A172 (cell line): Measurements from ENCODE around the gene NAXE. TPM values are rescaled to one million over a fixed set of nuclear protein-coding genes. Genes with fewer than 3 reads are reported as not detected.

ENCODE experiments used
- total RNA-seq: library from RNA; depleted of rRNA; stranded (reverse); fragments of >200 nt; shearing (Covaris generic); gene quantifications from 2 replicates; pipeline ENCODE4 v1.2.3, GENCODE V29; 2014; rRNA removed

The NAXE gene
- total RNA-seq, 1 experiment from 2014 or later: 174 TPM

Other genes with a start within 250 kb of the NAXE start
- not detected in 2 replicates for gene RHBG, start 222.6 kb upstream of the NAXE start, total RNA-seq
- gene MEF2D, start 91.0 kb upstream of the NAXE start, total RNA-seq: 14.6 and 22.2 TPM in 2 replicates
- gene IQGAP3, start 19.2 kb upstream of the NAXE start, total RNA-seq: 58.9 and 66.2 TPM in 2 replicates
- gene TTC24, start 12.1 kb upstream of the NAXE start, total RNA-seq: not detected in 2 replicates
- 53.1 and 54.1 TPM in 2 replicates for gene GPATCH4, start 9.7 kb downstream of the NAXE start, total RNA-seq
- gene HAPLN2, start 27.6 kb downstream of the NAXE start, total RNA-seq: 0.26 TPM in 1 of 2 replicates, not detected in the other
- gene BCAN, start 50.3 kb downstream of the NAXE start, total RNA-seq: not detected in 2 replicates
- gene NES, start 85.6 kb downstream of the NAXE start, total RNA-seq: 60.4 and 105 TPM in 2 replicates
- gene CRABP2, start 113.8 kb downstream of the NAXE start, total RNA-seq: 5.4 and 6.3 TPM in 2 replicates
- gene METTL25B, start 136.7 kb downstream of the NAXE start, total RNA-seq: 4.9 and 5.7 TPM in 2 replicates
- gene ISG20L2, start 137.0 kb downstream of the NAXE start, total RNA-seq: 18.9 and 25.6 TPM in 2 replicates
- 133 and 138 TPM in 2 replicates for gene MRPL24, start 149.3 kb downstream of the NAXE start, total RNA-seq
- 430 and 446 TPM in 2 replicates for gene HDGF, start 159.9 kb downstream of the NAXE start, total RNA-seq
- 40.3 and 51.5 TPM in 2 replicates for gene PRCC, start 175.8 kb downstream of the NAXE start, total RNA-seq
- gene SH2D2A, start 225.1 kb downstream of the NAXE start, total RNA-seq: 0.09 TPM in 1 of 2 replicates, not detected in the other